MM.1S (cell line): Measurements from ENCODE around the gene SH3PXD2A.

Experiments
- CTCF ChIP-seq: fragments of 300-600 bp; sonication (generic); IDR thresholded peaks from 2 replicates; pipeline ENCODE4 v1.5.1; 2016; ENCODE audit warnings: antibody characterized with exemption, low read length, mixed read lengths
- EZH2 ChIP-seq: fragments of 300-600 bp; sonication (generic); optimal IDR thresholded peaks from 2 replicates; pipeline ENCODE3; 2017; ENCODE audit warnings: low read depth, mild to moderate bottlenecking, antibody characterized with exemption, low read length, mixed read lengths
- EZH2phosphoT487 ChIP-seq: fragments of 300-600 bp; sonication (generic); IDR thresholded peaks from 2 replicates; pipeline ENCODE4 v1.6.1; 2018; ENCODE audit warnings: antibody characterized with exemption, low read length

DNA sequence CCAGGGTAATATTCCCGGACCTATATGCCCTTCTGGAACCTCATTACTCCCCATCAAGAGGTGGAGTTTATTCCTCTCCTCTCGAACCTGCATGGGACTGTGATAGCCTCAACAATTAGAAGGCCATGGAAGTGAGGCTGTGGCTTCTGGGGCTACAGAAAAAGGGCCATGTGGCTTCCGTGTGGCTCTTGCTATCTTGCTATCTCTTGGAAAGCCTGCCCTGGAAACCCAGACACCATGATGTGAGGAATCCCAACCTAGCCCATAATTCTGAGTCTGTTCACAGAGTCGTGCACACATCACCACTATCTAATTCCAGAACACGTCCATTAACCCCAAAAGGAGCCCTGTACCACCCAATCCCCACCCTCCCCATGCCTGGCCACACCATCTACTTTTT, 20.8 kb upstream of the SH3PXD2A start:
- TF ChIP-seq CTCF: no peak
- no peak for TF ChIP-seq EZH2phosphoT487
- TF ChIP-seq EZH2: no peak
